ENCODE measurements around the gene ENO4.

- TF ChIP-seq NFIC (IDR thresholded peaks at IDR 0.05) (no peak), RAD21 (IDR thresholded peaks at IDR 0.05; ENCODE audit: low read depth) (no peak), YY1 (IDR thresholded peaks at IDR 0.05; ENCODE audit: low read depth) (no peak), EGR1 (IDR thresholded peaks at IDR 0.05) (peak; percentile 52), TAF1 (IDR thresholded peaks at IDR 0.05; ENCODE audit: low read depth) (no peak), CREB1 (IDR thresholded peaks at IDR 0.05; ENCODE audit: low read depth) (no peak), EP300 (IDR thresholded peaks at IDR 0.05; ENCODE audit: borderline replicate concordance) (no peak)
- TF ChIP-seq, protein P1, sequence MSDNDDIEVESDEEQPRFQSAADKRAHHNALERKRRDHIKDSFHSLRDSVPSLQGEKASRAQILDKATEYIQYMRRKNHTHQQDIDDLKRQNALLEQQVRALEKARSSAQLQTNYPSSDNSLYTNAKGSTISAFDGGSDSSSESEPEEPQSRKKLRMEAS (IDR thresholded peaks at IDR 0.05), result no peak
- TF ChIP-seq, protein P2, sequence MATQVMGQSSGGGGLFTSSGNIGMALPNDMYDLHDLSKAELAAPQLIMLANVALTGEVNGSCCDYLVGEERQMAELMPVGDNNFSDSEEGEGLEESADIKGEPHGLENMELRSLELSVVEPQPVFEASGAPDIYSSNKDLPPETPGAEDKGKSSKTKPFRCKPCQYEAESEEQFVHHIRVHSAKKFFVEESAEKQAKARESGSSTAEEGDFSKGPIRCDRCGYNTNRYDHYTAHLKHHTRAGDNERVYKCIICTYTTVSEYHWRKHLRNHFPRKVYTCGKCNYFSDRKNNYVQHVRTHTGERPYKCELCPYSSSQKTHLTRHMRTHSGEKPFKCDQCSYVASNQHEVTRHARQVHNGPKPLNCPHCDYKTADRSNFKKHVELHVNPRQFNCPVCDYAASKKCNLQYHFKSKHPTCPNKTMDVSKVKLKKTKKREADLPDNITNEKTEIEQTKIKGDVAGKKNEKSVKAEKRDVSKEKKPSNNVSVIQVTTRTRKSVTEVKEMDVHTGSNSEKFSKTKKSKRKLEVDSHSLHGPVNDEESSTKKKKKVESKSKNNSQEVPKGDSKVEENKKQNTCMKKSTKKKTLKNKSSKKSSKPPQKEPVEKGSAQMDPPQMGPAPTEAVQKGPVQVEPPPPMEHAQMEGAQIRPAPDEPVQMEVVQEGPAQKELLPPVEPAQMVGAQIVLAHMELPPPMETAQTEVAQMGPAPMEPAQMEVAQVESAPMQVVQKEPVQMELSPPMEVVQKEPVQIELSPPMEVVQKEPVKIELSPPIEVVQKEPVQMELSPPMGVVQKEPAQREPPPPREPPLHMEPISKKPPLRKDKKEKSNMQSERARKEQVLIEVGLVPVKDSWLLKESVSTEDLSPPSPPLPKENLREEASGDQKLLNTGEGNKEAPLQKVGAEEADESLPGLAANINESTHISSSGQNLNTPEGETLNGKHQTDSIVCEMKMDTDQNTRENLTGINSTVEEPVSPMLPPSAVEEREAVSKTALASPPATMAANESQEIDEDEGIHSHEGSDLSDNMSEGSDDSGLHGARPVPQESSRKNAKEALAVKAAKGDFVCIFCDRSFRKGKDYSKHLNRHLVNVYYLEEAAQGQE (IDR thresholded peaks at IDR 0.05; ENCODE audit: low read depth), result no peak
Measured at GRCh38 chr10:116826803-116827202, 22.5 kb upstream of the ENO4 start.
